ENCODE data around the gene PAIP2B.
A peak's percentile ranks its signal among the peaks of the same experiment; 100 is the strongest.

The PAIP2B gene

DNA sequence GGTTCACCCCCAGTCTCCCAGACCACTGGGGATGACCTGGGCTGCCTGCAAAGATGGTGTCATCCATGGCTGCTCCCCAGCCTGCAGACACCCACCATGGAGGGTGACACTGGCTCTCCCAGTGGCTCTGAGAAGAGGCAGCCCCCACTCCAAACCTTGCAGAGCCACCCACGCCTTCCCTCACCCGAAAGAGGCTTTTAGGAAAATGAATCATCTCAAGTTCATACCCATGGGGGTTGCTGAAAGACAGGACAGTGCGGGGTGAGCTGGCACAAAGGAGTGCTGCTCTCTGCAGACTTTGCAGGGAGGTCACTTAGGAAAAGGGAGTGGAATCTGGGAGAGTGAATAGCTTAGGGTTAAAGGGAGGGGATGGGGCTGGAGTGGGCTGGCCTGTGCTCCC, 60.1 kb downstream of the PAIP2B start:
- TF ChIP-seq GABPA (IDR thresholded peaks at IDR 0.05; ENCODE audit: low read depth): no peak
- TF ChIP-seq SPI1 (IDR thresholded peaks at IDR 0.05; ENCODE audit: borderline replicate concordance, low read depth): no peak
- TF ChIP-seq, protein P1, sequence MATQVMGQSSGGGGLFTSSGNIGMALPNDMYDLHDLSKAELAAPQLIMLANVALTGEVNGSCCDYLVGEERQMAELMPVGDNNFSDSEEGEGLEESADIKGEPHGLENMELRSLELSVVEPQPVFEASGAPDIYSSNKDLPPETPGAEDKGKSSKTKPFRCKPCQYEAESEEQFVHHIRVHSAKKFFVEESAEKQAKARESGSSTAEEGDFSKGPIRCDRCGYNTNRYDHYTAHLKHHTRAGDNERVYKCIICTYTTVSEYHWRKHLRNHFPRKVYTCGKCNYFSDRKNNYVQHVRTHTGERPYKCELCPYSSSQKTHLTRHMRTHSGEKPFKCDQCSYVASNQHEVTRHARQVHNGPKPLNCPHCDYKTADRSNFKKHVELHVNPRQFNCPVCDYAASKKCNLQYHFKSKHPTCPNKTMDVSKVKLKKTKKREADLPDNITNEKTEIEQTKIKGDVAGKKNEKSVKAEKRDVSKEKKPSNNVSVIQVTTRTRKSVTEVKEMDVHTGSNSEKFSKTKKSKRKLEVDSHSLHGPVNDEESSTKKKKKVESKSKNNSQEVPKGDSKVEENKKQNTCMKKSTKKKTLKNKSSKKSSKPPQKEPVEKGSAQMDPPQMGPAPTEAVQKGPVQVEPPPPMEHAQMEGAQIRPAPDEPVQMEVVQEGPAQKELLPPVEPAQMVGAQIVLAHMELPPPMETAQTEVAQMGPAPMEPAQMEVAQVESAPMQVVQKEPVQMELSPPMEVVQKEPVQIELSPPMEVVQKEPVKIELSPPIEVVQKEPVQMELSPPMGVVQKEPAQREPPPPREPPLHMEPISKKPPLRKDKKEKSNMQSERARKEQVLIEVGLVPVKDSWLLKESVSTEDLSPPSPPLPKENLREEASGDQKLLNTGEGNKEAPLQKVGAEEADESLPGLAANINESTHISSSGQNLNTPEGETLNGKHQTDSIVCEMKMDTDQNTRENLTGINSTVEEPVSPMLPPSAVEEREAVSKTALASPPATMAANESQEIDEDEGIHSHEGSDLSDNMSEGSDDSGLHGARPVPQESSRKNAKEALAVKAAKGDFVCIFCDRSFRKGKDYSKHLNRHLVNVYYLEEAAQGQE (IDR thresholded peaks at IDR 0.05; ENCODE audit: insufficient replicate concordance, low read depth): no peak
- no peak for TF ChIP-seq POLR2AphosphoS5 (IDR thresholded peaks at IDR 0.05; ENCODE audit: low read depth)
- TF ChIP-seq, protein P2, sequence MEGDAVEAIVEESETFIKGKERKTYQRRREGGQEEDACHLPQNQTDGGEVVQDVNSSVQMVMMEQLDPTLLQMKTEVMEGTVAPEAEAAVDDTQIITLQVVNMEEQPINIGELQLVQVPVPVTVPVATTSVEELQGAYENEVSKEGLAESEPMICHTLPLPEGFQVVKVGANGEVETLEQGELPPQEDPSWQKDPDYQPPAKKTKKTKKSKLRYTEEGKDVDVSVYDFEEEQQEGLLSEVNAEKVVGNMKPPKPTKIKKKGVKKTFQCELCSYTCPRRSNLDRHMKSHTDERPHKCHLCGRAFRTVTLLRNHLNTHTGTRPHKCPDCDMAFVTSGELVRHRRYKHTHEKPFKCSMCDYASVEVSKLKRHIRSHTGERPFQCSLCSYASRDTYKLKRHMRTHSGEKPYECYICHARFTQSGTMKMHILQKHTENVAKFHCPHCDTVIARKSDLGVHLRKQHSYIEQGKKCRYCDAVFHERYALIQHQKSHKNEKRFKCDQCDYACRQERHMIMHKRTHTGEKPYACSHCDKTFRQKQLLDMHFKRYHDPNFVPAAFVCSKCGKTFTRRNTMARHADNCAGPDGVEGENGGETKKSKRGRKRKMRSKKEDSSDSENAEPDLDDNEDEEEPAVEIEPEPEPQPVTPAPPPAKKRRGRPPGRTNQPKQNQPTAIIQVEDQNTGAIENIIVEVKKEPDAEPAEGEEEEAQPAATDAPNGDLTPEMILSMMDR (IDR thresholded peaks at IDR 0.05; ENCODE audit: insufficient read depth, low read length): no peak
- H3K27me3 ChIP-seq (ENCODE audit: insufficient read depth, poor library complexity, severe bottlenecking): no peaks in the 10 kb centered on the region
- H3K4me3 ChIP-seq (replicated peaks; ENCODE audit: insufficient read depth, low read length): no peak overlapping the region
- DNase-seq (ENCODE audit: low read depth in 1 of 2, low spot score in 1 of 2): no peak
- no peak overlapping the region for H3K27ac ChIP-seq (replicated peaks)

DNA sequence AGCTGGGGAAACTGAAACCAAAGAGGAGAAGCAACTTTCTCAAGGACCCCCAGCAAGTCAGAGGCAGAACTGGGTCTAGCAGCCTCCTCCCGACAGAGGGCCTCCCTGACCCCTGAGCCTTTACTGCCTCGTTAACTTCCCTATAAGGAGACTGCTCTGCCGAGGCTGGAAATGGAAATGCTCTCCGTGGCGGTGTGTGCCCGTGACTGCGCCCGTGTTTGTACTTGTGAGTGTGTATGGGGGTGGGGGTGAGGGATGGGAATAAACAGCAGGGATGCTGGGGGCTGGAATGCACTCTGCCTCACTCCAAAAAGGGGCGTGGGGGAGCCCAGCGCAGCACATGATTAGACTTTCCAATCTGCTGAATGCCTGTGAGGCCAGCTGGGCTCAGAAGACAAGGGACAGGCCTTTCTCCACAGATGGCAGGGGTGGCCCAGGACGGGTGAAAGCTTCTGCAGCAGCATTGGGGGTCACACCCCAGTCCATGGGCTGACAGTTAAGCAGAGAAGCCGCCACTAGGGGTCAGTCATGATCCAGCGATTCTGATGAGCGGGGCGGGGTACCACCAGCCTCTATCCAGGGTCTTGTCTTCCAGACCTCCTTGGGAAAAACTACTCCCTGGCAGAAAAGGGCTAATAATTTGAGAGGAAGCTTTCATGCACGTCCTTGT, 69.6 kb downstream of the PAIP2B start:
- DNase-seq (ENCODE audit: low read depth in 1 of 2, low spot score in 1 of 2): peak in 1 of 2 experiments; percentile 42
- no peak overlapping the region for H3K27ac ChIP-seq (replicated peaks)
- 0 out of 2 replicates have a peak overlapping the region, but pooled peaks have one; percentile 2 for H3K4me3 ChIP-seq (replicated peaks; ENCODE audit: insufficient read depth, low read length)
- H3K27me3 ChIP-seq (ENCODE audit: insufficient read depth, poor library complexity, severe bottlenecking): no peaks in the 10 kb centered on the region
- TF ChIP-seq, protein P2 (IDR thresholded peaks at IDR 0.05; ENCODE audit: insufficient read depth, low read length): peak; percentile 52
- TF ChIP-seq POLR2AphosphoS5 (IDR thresholded peaks at IDR 0.05; ENCODE audit: low read depth) (no peak), GABPA (IDR thresholded peaks at IDR 0.05; ENCODE audit: low read depth) (no peak)

DNA sequence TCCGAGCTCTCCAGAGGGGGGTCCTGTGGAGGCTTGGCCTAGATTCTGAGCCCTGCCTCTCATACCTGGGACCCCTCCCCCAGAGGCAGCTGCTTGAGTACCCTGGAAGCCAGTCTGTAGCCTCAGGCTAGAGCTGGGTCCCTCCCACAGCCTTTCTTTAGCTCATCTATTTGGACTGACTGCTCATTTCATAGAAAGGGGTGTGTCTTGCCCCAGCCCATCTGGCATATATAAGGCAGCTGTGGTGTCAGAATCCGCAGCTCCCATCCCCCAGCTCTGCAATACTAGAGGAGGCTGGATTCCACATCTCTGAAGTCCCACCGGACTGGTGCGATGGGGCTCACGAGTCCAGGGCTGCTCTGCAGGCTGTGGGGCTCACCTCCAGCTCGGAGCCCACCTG, 70.3 kb downstream of the PAIP2B start:
- no peak for DNase-seq (ENCODE audit: low read depth in 1 of 2, low spot score in 1 of 2)
- TF ChIP-seq, protein P1 (IDR thresholded peaks at IDR 0.05; ENCODE audit: insufficient replicate concordance, low read depth): no peak
- TF ChIP-seq POLR2AphosphoS5 (IDR thresholded peaks at IDR 0.05; ENCODE audit: low read depth): no peak
- no peak for TF ChIP-seq SPI1 (IDR thresholded peaks at IDR 0.05; ENCODE audit: borderline replicate concordance, low read depth)
- TF ChIP-seq GABPA (IDR thresholded peaks at IDR 0.05; ENCODE audit: low read depth): no peak
- TF ChIP-seq, protein P2 (IDR thresholded peaks at IDR 0.05; ENCODE audit: insufficient read depth, low read length): no peak
- no peak overlapping the region for H3K4me3 ChIP-seq (replicated peaks; ENCODE audit: insufficient read depth, low read length)
- no peaks in the 10 kb centered on the region for H3K27me3 ChIP-seq (ENCODE audit: insufficient read depth, poor library complexity, severe bottlenecking)
- no peak overlapping the region for H3K27ac ChIP-seq (replicated peaks)

DNA sequence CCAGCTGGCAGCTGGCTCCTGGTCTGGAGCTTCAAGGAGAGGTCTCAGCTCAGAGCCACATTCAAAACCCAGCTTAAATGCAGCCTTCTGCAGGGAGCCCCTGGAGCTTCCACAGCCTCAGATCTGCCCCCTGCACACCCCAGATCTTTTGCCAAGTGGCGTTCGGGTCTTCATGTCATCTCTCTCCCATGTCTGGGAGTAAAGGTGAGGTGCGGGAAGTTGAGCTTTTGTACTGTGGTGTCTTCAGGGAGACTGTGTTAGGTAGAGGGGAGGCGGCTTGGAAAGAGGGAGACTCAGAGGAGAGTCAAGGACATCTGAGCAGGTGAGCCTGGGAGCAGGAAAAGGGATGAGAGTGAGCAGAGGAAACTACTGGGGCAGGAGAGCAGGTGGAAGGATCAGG, 71.1 kb downstream of the PAIP2B start:
- DNase-seq (ENCODE audit: low read depth in 1 of 2, low spot score in 1 of 2): no peak

More for the DNA sequence above, 71.1 kb downstream of the PAIP2B start:
- Histone ChIP-seq H3K27ac (replicated peaks) (no peak overlapping the region), H3K4me3 (replicated peaks; ENCODE audit: insufficient read depth, low read length) (no peak overlapping the region), H3K27me3 (ENCODE audit: insufficient read depth, poor library complexity, severe bottlenecking) (no peaks in the 10 kb centered on the region)
- TF ChIP-seq SPI1 (IDR thresholded peaks at IDR 0.05; ENCODE audit: borderline replicate concordance, low read depth): no peak
- TF ChIP-seq, protein P2 (IDR thresholded peaks at IDR 0.05; ENCODE audit: insufficient read depth, low read length): no peak
- no peak for TF ChIP-seq POLR2AphosphoS5 (IDR thresholded peaks at IDR 0.05; ENCODE audit: low read depth)
- no peak for TF ChIP-seq GABPA (IDR thresholded peaks at IDR 0.05; ENCODE audit: low read depth)
- TF ChIP-seq, protein P1 (IDR thresholded peaks at IDR 0.05; ENCODE audit: insufficient replicate concordance, low read depth): no peak
